HepG2 (cell line): ENCODE results near the gene TCF7L2. TPM values are rescaled to one million over a fixed set of nuclear protein-coding genes. Genes with fewer than 3 reads are reported as not detected.

Source experiments
- ATAC-seq: fragments of 200-7000 bp; cut with Tn5 transposase; 3 replicates; pipeline ENCODE4 v1.9.1; 2020; ENCODE audit warnings: mild to moderate bottlenecking, moderate library complexity
- BruUV-seq: library from RNA; stranded (reverse); fragments of 400-500 nt; replicated peaks from 2 replicates; lab custom pipeline; 2021; lab: Mats Ljungman, UMichigan
- CTCF ChIA-PET: fragments of 300-600 bp; formaldehyde crosslinking; extraction: SDS; loops from one replicate; lab custom pipeline; 2021; ENCODE audit warnings: low total read pairs, inconsistent platforms, low intra/inter-chr PET ratio; lab: Yijun Ruan, JAX
- POLR2A ChIA-PET: fragments of 350-600 bp; sonication (Branson Sonifier 250); formaldehyde crosslinking; loops from one replicate; lab custom pipeline; 2020; ENCODE audit warnings: antibody characterized with exemption, inconsistent platforms; lab: Yijun Ruan, JAX
- DNase-seq: peaks from one replicate; pipeline ENCODE4 v3.0.0-alpha.2; 2015; ENCODE audit warnings: low spot score
- FAIRE-seq: peaks from 3 replicates; lab custom pipeline; 2011; peaks lifted over from hg19 to GRCh38; lab: Jason Lieb, UNC
- H2AFZ ChIP-seq: one replicate; pipeline ENCODE4 v1.6.1; 2011; ENCODE audit warnings: low read length, inconsistent platforms
- H3K27ac ChIP-seq: fragments of 300-600 bp; 3 replicates; pipeline ENCODE4 v1.8.0; 2011; ENCODE audit warnings: mixed run types, mild to moderate bottlenecking, mixed read lengths, low read length, inconsistent platforms; ENCODE audit not compliant: insufficient read depth; ENCODE audit errors: extremely low read length
- H3K27me3 ChIP-seq, 2 experiments: fragments of 200-600 bp in 1 of 2; 2 replicates in 1 of 2; 3 replicates in 1 of 2; pipeline versions ENCODE4 v1.6.0 to v1.8.0; 2011; ENCODE audit warnings: low read length in 2 of 2, mild to moderate bottlenecking in 2 of 2, moderate library complexity in 2 of 2, inconsistent platforms in 1 of 2; ENCODE audit not compliant: insufficient read depth in 2 of 2, control insufficient read depth in 1 of 2
- H3K36me3 ChIP-seq, 2 experiments: fragments of 200-600 bp in 1 of 2; replicated peaks in 1 of 2; 2 replicates in 1 of 2; 3 replicates in 1 of 2; pipeline versions ENCODE4 v1.5.1 to v1.8.0; 2011; ENCODE audit warnings: low read length in 2 of 2, inconsistent platforms in 1 of 2; ENCODE audit not compliant: insufficient read depth in 2 of 2, control insufficient read depth in 1 of 2
- H3K4me1 ChIP-seq: 2 replicates; pipeline ENCODE4 v1.5.1; 2012; ENCODE audit warnings: low read length, inconsistent platforms; ENCODE audit not compliant: insufficient read depth
- H3K4me2 ChIP-seq: 2 replicates; pipeline ENCODE4 v1.6.0; 2011; ENCODE audit warnings: low read depth, low read length, inconsistent platforms
- H3K4me3 ChIP-seq, 3 experiments: fragments of 200-600 bp in 1 of 3; sonication (generic), shearing (Covaris generic) in 1 of 3; replicated peaks in 1 of 3; 2 replicates each; pipeline ENCODE4 v1.5.1; 2011 to 2016; ENCODE audit warnings: low read length in 3 of 3, inconsistent platforms in 2 of 3, low read depth in 2 of 3, mild to moderate bottlenecking in 2 of 3, control low read depth in 1 of 3, mixed read lengths in 1 of 3; ENCODE audit not compliant: insufficient read depth in 1 of 3
- H3K79me2 ChIP-seq: one replicate; pipeline ENCODE4 v1.6.1; 2011; ENCODE audit warnings: low read length, inconsistent platforms; ENCODE audit not compliant: insufficient read depth
- H3K9ac ChIP-seq: 2 replicates; pipeline ENCODE4 v1.6.0; 2011; ENCODE audit warnings: mild to moderate bottlenecking, low read depth, low read length, inconsistent platforms; ENCODE audit not compliant: insufficient read depth
- H3K9me3 ChIP-seq: 2 replicates; pipeline ENCODE4 v1.5.1; 2012; ENCODE audit warnings: mild to moderate bottlenecking, low read length
- H4K20me1 ChIP-seq: 2 replicates; pipeline ENCODE4 v1.6.0; 2011; ENCODE audit warnings: inconsistent platforms, mild to moderate bottlenecking, low read length, moderate library complexity; ENCODE audit not compliant: insufficient read depth
- AKAP8 ChIP-seq: sonication (generic); formaldehyde crosslinking; IDR thresholded peaks from 2 replicates; pipeline ENCODE4 v1.5.1; 2020; ENCODE audit warnings: mild to moderate bottlenecking, missing genetic modification reagents
- DNMT1 ChIP-seq: sonication (generic); formaldehyde crosslinking; IDR thresholded peaks from 2 replicates; pipeline ENCODE4 v1.5.1; 2020; ENCODE audit warnings: mild to moderate bottlenecking, missing genetic modification reagents
- EEA1 ChIP-seq: sonication (generic); formaldehyde crosslinking; IDR thresholded peaks from 2 replicates; pipeline ENCODE4 v1.5.1; 2020; ENCODE audit warnings: mild to moderate bottlenecking, missing genetic modification reagents, borderline replicate concordance
- ETV5 ChIP-seq: IDR thresholded peaks from 2 replicates; pipeline ENCODE4 v1.6.1; 2018; ENCODE audit warnings: missing biosample characterization, missing genetic modification reagents, inconsistent platforms, borderline replicate concordance
- FOXK2 ChIP-seq: fragments of 450-650 bp; IDR thresholded peaks from 2 replicates; pipeline ENCODE4 v1.6.1; 2016
- GATA4 ChIP-seq: sonication (generic); IDR thresholded peaks from 2 replicates; pipeline ENCODE4 v1.6.1; 2016; ENCODE audit warnings: antibody characterized with exemption, low read depth, borderline replicate concordance
- KLF15 ChIP-seq: sonication (generic); formaldehyde crosslinking; IDR thresholded peaks from 2 replicates; pipeline ENCODE4 v1.8.1; 2023; ENCODE audit warnings: borderline replicate concordance, mild to moderate bottlenecking, inconsistent platforms, missing genetic modification reagents, mixed read lengths
- NCOA5 ChIP-seq: sonication (generic); formaldehyde crosslinking; IDR thresholded peaks from 2 replicates; pipeline ENCODE4 v1.4.0; 2020; ENCODE audit warnings: missing genetic modification reagents
- PAXIP1 ChIP-seq: sonication (generic); formaldehyde crosslinking; conservative IDR thresholded peaks from 2 replicates; pipeline ENCODE4 v1.4.0; 2020; ENCODE audit warnings: mild to moderate bottlenecking, missing genetic modification reagents, moderate library complexity
- RFX1 ChIP-seq: fragments of 450-650 bp; IDR thresholded peaks from 2 replicates; pipeline ENCODE4 v1.6.1; 2017
- STAT5B ChIP-seq: sonication (generic); formaldehyde crosslinking; IDR thresholded peaks from 2 replicates; pipeline ENCODE4 v1.4.0; 2020; ENCODE audit warnings: missing genetic modification reagents
- WIZ ChIP-seq: sonication (generic); formaldehyde crosslinking; IDR thresholded peaks from 2 replicates; pipeline ENCODE4 v1.5.1; 2020; ENCODE audit warnings: mild to moderate bottlenecking, missing genetic modification reagents
- ZNF235 ChIP-seq: sonication (generic); formaldehyde crosslinking; IDR thresholded peaks from 2 replicates; pipeline ENCODE4 v1.8.1; 2023; ENCODE audit warnings: mild to moderate bottlenecking, missing genetic modification reagents, borderline replicate concordance
- ZNF264 ChIP-seq: sonication (generic); formaldehyde crosslinking; IDR thresholded peaks from 2 replicates; pipeline ENCODE4 v1.4.0; 2020; ENCODE audit warnings: missing genetic modification reagents
- ZNF570 ChIP-seq: sonication (generic); formaldehyde crosslinking; IDR thresholded peaks from 2 replicates; pipeline ENCODE4 v1.4.0; 2020; ENCODE audit warnings: mild to moderate bottlenecking, missing genetic modification reagents, borderline replicate concordance
- ZNF674 ChIP-seq: sonication (generic); formaldehyde crosslinking; IDR thresholded peaks from 2 replicates; pipeline ENCODE4 v1.5.0; 2020; ENCODE audit warnings: low read depth, mild to moderate bottlenecking, missing genetic modification reagents
- ZNF691 ChIP-seq: sonication (generic); formaldehyde crosslinking; IDR thresholded peaks from 2 replicates; pipeline ENCODE4 v1.4.0; 2020; ENCODE audit warnings: missing genetic modification reagents, low read depth, mild to moderate bottlenecking, borderline replicate concordance
- ZNF766 ChIP-seq: sonication (generic); formaldehyde crosslinking; IDR thresholded peaks from 2 replicates; pipeline ENCODE4 v1.5.0; 2020; ENCODE audit warnings: missing genetic modification reagents, borderline replicate concordance
- ZNF776 ChIP-seq: sonication (generic); formaldehyde crosslinking; IDR thresholded peaks from 2 replicates; pipeline ENCODE4 v1.4.0; 2020; ENCODE audit warnings: mild to moderate bottlenecking, missing genetic modification reagents
- WGBS: methylation state at CpG from one replicate; pipeline ENCODE4 v1.1.6; 2017; ENCODE audit warnings: low lambda C conversion rate; 5-methylcytosine and 5-hydroxymethylcytosine counted together
- in situ Hi-C: cut with HindIII; loops from 2 replicates; pipeline ENCODE4 v1.10.0; 2017; ENCODE audit warnings: low pct_unique_long_range_greater_than_20kb; ENCODE audit not compliant: extremely low pct_ligation_motif_present
- intact Hi-C: fragments of 100-400 bp; cut with micrococcal nuclease; formaldehyde crosslinking; loops from one replicate; pipeline ENCODE4 v1.10.0; 2022; ENCODE audit not compliant: unreplicated experiment
- polyA plus RNA-seq, 8 experiments: library from polyadenylated mRNA; depleted of rRNA in 3 of 8; stranded (reverse) in 7 of 8; unstranded in 1 of 8; fragments of >200 nt; fragmentation: Illumina TruSeq in 4 of 8; extraction: Trizol in 4 of 8; gene quantifications; 2 replicates each; pipeline versions ENCODE4 v1.2.1 to v1.2.3, GENCODE V29; 2011 to 2016; ENCODE audit warnings: low read depth in 4 of 8, missing spikeins in 1 of 8, mixed read lengths in 1 of 8; ENCODE audit not compliant: insufficient read depth in 1 of 8
- total RNA-seq, 5 experiments: library from RNA; depleted of rRNA; stranded (reverse); fragments of >200 nt; fragmentation: Illumina TruSeq; extraction: Trizol; gene quantifications; 2 replicates each; pipeline ENCODE4 v1.2.3, GENCODE V29; 2016; ENCODE audit warnings: low read depth in 1 of 5
- TF ChIP-seq, protein P1 (sequence below): sonication (generic); formaldehyde crosslinking; IDR thresholded peaks from 2 replicates; pipeline ENCODE4; 2020; ENCODE audit warnings: missing genetic modification reagents, mild to moderate bottlenecking, borderline replicate concordance

TCF7L2 gene
- total and polyA plus RNA-seq, 2 of the 13 experiments (the other 11 are each of a cell fraction or from before 2014, with no cell fraction given), result 3.9 to 13.7 TPM

DNA sequence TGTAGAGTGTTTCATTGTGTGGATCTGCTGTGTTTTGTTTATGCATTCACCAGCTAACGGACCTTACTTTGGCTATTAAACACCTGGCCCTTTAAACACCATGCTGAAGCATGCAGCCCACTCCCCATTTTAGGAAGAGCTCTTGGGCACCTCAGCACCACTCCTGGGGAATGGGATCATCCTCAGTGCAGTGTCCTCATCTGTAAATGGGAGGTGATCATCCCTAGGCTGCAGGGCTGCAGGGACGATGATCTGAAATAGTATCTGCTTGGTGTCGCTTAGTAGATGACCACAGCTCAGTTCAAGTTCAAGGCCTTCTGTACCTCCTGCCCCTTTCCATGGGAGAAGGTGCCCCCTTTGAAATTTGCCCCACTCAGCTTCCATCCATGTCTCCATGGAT lies 229.9 kb downstream of the TCF7L2 start:
- DNase-seq, result no peak

More for the DNA sequence above, 229.9 kb downstream of the TCF7L2 start:
- Histone ChIP-seq H3K27me3 (peaks cover 0 to 22% of the 10 kb centered on the region in 2 experiments; a peak in 1 of 5 replicates), H3K4me2 (no peak overlapping the region), H3K9me3 (no peaks in the 10 kb centered on the region), H3K4me1 (peaks cover 7% of the 10 kb centered on the region; the same call in 1 of the 2 replicates), H4K20me1 (no peaks in the 10 kb centered on the region), H3K27ac (no peak overlapping the region), H3K79me2 (no peaks in the 10 kb centered on the region), H3K36me3 (no peaks in the 10 kb centered on the region), H2AFZ (no peak overlapping the region), H3K9ac (no peak overlapping the region), H3K4me3 (no peak overlapping the region)
- in situ Hi-C loops, result no loop called here
- FAIRE-seq, result no peak
- no peak for ATAC-seq
- WGBS, result 23% methylated on average over 3 of the region's 3 CpGs
- TF ChIP-seq NCOA5 (CRISPR knock-in tag), result no peak
- TF ChIP-seq FOXK2, result no peak
- TF ChIP-seq, protein P1, sequence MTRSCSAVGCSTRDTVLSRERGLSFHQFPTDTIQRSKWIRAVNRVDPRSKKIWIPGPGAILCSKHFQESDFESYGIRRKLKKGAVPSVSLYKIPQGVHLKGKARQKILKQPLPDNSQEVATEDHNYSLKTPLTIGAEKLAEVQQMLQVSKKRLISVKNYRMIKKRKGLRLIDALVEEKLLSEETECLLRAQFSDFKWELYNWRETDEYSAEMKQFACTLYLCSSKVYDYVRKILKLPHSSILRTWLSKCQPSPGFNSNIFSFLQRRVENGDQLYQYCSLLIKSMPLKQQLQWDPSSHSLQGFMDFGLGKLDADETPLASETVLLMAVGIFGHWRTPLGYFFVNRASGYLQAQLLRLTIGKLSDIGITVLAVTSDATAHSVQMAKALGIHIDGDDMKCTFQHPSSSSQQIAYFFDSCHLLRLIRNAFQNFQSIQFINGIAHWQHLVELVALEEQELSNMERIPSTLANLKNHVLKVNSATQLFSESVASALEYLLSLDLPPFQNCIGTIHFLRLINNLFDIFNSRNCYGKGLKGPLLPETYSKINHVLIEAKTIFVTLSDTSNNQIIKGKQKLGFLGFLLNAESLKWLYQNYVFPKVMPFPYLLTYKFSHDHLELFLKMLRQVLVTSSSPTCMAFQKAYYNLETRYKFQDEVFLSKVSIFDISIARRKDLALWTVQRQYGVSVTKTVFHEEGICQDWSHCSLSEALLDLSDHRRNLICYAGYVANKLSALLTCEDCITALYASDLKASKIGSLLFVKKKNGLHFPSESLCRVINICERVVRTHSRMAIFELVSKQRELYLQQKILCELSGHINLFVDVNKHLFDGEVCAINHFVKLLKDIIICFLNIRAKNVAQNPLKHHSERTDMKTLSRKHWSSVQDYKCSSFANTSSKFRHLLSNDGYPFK, result no peak
- TF ChIP-seq ZNF570 (CRISPR knock-in tag), result no peak
- TF ChIP-seq ZNF766 (CRISPR knock-in tag), result no peak
- TF ChIP-seq GATA4, result no peak
- TF ChIP-seq ETV5 (CRISPR knock-in tag), result no peak
- no peak for TF ChIP-seq ZNF691
- no peak for TF ChIP-seq ZNF674 (CRISPR knock-in tag)
- no peak for TF ChIP-seq ZNF264 (CRISPR knock-in tag)
- no peak for TF ChIP-seq EEA1 (CRISPR knock-in tag)
- no peak for TF ChIP-seq DNMT1
- TF ChIP-seq RFX1, result no peak
- TF ChIP-seq AKAP8, result no peak
- TF ChIP-seq ZNF235 (CRISPR knock-in tag), result no peak
- TF ChIP-seq PAXIP1, result no peak
- TF ChIP-seq WIZ (CRISPR knock-in tag), result no peak
- TF ChIP-seq STAT5B, result no peak
- TF ChIP-seq KLF15 (CRISPR knock-in tag), result no peak
- no peak for TF ChIP-seq ZNF776
- ChIA-PET CTCF (no interaction called here), POLR2A (no interaction called here)
- intact Hi-C loops, result no loop called here
- BruUV-seq, result no TSS peak
